HUES6 (cell line): ENCODE results near the gene SDCCAG8.

Experiments
- H3K27ac ChIP-seq: 2 replicates; pipeline ENCODE4 v1.7.0; 2013; ENCODE audit warnings: low read depth, mild to moderate bottlenecking, low read length, inconsistent platforms
- H3K27me3 ChIP-seq: 2 replicates; pipeline ENCODE4 v1.6.1; 2013; ENCODE audit warnings: low read length; ENCODE audit not compliant: control insufficient read depth, insufficient read depth
- H3K36me3 ChIP-seq: 2 replicates; pipeline ENCODE4 v1.6.1; 2013; ENCODE audit warnings: low read length; ENCODE audit not compliant: control insufficient read depth, insufficient read depth
- H3K4me1 ChIP-seq: 2 replicates; pipeline ENCODE4 v1.6.1; 2013; ENCODE audit warnings: low read length; ENCODE audit not compliant: control insufficient read depth, insufficient read depth
- H3K4me3 ChIP-seq: 2 replicates; pipeline ENCODE4 v1.5.1; 2013; ENCODE audit warnings: low read depth, low read length
- H3K9ac ChIP-seq: one replicate; pipeline ENCODE4 v1.6.1; 2013; ENCODE audit warnings: mild to moderate bottlenecking, low read length
- H3K9me3 ChIP-seq: 2 replicates; pipeline ENCODE4 v1.6.1; 2013; ENCODE audit warnings: low read depth, low read length; ENCODE audit not compliant: control insufficient read depth, insufficient read depth

Gene SDCCAG8

DNA sequence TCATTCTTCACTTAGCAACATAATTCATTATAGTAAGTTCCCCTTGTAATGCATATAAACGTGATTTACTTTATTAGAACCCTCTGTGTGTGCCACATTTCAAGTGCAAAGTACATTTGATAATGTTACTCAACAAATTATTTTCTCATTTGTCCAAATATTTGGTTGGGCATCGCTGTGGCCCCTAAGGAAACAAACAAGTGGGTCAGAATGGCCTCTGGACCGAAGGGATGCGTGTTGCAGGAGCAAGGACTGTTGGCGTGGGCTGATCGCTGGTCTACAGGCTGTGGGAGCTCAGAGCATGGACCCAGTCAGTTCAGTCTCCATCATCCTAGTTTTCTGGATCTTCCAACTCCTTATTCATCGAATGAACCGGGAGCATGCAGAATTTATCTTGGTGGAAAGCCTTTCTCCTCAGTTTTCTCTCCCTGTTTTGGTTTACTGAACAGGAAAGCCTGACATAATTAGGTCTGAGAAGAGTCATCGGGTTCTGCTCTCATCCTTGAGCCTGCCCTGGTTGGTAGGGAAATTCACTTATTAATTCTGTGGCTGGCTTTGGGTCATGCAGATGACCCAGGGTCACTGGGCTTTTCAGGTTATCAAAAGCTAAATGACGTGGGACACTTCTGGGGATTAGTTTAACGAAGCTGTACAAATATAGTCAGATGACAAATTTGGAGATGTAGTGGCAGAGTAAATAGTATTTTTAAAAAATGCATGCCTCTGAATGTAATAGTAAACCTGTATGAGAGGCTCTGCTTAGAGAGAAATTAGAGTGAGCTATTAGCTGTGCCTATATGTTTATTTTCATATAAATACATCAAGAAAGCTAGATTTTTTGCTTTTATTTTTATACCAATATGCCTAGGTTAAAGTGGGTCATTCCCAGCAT lies 200.2 kb downstream of the SDCCAG8 start:
- H3K9me3 ChIP-seq = no peaks in the 10 kb centered on the region
- H3K27ac ChIP-seq = no peak overlapping the region
- no peak overlapping the region for H3K9ac ChIP-seq
- no peaks in the 10 kb centered on the region for H3K27me3 ChIP-seq
- no peaks in the 10 kb centered on the region for H3K36me3 ChIP-seq
- no peaks in the 10 kb centered on the region for H3K4me1 ChIP-seq
- no peak overlapping the region for H3K4me3 ChIP-seq

DNA sequence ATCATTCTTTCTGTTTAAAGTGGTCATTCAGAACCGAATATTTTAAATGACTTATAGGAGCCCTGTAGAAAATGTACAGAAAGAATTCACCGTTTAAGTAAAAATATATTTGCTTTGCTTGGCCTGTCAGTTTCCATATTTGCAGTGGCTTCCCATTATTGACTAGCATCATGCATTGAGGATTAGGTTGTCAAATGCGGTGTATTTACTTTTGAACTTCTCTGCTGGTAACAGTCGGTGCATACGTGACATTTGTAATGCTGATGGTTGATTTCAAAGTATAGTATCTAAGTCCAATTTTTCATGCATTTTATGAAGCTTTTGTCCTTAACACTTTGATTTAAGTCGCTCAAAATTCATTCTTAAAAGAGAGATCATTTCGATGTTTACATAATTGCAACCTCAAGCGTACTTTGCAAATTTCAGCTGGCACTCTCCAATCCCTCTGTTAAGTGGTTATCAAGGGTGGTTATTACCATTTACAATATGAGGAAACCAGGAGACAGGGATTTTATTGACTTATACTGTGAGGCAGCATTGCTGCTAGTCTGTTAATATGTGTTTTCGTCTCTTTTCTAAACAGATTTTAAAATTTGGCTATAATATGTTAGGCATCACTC lies 201.6 kb downstream of the SDCCAG8 start:
- no peak overlapping the region for H3K9ac ChIP-seq
- H3K4me3 ChIP-seq = no peak overlapping the region
- H3K9me3 ChIP-seq = no peaks in the 10 kb centered on the region
- H3K4me1 ChIP-seq = no peaks in the 10 kb centered on the region
- H3K36me3 ChIP-seq = no peaks in the 10 kb centered on the region
- H3K27me3 ChIP-seq = no peaks in the 10 kb centered on the region
- no peak overlapping the region for H3K27ac ChIP-seq

DNA sequence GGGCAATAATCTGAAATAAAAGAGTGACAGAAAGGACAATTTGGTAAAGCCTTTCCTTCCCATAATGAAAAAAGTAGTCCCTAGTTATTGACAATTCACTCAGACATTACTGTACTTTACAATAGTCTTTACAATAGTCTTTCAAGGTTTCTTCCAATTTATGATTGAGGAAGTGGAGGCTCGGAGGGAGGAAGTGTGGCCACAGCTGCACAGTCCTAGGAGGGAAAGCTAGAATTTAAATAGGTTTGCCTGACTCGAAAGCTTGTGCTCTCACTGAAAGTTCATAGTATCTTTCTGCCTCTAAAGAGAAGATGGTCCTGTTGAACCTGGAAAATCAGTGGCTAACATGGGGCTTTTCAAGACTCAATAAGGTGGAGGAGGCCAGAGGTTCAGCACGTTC lies 203.2 kb downstream of the SDCCAG8 start:
- Histone ChIP-seq H3K36me3 (no peaks in the 10 kb centered on the region), H3K4me1 (no peaks in the 10 kb centered on the region), H3K4me3 (no peak overlapping the region), H3K27me3 (no peaks in the 10 kb centered on the region), H3K9ac (no peak overlapping the region), H3K27ac (no peak overlapping the region), H3K9me3 (no peaks in the 10 kb centered on the region)

DNA sequence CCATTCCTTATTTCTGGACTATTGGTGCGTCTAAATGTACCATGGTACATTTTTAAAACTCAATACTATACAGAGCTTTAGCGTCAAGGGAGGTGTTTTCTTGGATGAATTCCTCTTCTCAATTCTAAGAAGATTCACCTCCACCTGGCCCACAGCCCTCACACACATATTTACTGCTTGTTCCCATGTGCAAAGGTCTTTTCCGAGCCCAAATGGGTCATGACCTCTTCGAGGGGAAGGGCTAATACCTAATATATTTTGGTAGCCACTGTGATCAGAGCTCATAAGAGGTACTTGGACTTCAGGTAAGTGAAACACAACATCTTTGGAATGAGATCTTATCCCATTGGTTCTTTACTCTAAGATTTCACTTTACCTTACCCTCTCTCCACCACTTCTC lies 205.9 kb downstream of the SDCCAG8 start:
- H3K9ac ChIP-seq = no peak overlapping the region
- H3K27ac ChIP-seq = no peak overlapping the region
- H3K27me3 ChIP-seq = no peaks in the 10 kb centered on the region
- H3K4me1 ChIP-seq = no peaks in the 10 kb centered on the region
- no peak overlapping the region for H3K4me3 ChIP-seq
- no peaks in the 10 kb centered on the region for H3K9me3 ChIP-seq
- H3K36me3 ChIP-seq = no peaks in the 10 kb centered on the region

DNA sequence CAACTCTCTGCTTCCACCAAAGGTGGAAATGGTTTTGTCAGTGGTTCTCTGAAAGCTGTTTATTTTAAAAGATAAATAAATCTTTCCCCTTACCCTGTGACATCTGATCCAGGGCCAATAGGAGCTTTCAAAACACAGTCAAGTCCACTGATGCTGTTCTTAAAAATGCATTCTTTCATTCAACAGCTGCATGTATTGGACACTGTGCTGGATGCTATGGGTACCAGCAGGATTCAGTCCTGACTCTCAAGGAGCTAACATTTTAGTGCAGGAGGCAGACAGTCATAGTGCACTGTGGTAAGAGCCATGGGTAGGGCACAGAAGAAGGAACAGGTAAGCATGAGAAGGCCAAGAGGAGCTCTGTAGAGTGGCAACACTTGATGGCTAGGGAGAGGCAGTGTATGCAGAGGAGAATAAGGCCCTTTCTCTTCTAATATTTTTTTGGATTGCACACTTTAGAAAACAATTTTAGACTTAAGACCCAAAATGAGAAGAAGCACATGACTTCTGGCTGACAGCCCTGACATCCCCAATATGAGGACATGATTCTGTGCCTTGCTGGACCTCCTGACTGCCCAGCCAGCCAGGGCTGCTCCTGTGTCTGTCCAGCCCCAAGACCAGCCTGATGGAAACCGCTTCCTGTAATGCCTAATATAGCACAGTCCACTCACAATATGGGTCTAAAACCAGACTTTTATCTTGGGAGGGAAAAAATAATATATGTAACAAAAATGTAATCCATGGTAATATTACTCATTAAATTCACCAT lies 207.3 kb downstream of the SDCCAG8 start:
- Histone ChIP-seq H3K36me3 (no peaks in the 10 kb centered on the region), H3K4me1 (no peaks in the 10 kb centered on the region), H3K27me3 (no peaks in the 10 kb centered on the region), H3K9ac (no peak overlapping the region), H3K9me3 (no peaks in the 10 kb centered on the region), H3K27ac (no peak overlapping the region), H3K4me3 (no peak overlapping the region)

DNA sequence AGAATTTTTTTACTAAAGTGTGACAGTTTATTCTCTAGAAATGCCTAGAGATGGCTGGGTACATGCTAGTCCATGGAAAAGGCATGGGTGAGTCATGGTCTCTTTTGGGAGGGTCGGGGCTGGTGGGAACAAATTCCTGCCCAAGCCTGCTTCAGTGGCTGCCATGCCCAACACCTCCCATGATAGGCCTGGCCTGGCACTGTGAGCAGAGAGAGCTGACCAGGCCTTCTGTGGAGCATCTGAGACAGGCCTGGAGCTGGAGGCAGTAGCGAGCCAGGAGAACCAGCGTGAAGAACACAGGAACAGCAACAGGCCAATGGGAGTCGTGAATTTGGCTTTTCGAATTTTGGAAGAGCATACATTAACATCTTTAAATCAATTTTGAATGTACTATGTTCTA lies 209.2 kb downstream of the SDCCAG8 start:
- no peak overlapping the region for H3K4me3 ChIP-seq
- no peaks in the 10 kb centered on the region for H3K36me3 ChIP-seq
- H3K4me1 ChIP-seq = peaks cover 3% of the 10 kb centered on the region; the same call in 1 of the 2 replicates
- no peak overlapping the region for H3K27ac ChIP-seq
- no peaks in the 10 kb centered on the region for H3K27me3 ChIP-seq
- no peaks in the 10 kb centered on the region for H3K9me3 ChIP-seq
- H3K9ac ChIP-seq = no peak overlapping the region

DNA sequence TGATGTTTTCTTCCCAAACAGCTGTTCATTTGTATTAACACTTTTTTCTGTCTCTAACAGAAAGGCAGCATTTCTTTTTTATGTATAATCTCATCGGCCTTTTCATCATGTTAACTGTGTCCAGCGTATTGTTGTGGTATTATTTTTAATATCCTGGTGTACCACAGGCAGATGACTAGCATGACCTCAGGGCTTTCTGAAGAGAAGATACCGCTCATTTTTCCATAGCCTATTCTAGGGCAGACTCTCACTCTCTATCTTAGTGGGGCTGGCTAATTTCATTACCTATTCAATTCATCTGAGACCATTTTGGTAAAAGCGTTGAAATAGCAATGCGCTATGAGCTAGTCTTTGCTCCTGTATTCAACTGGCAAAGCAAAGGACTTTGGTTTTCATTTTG lies 209.9 kb downstream of the SDCCAG8 start:
- no peak overlapping the region for H3K27ac ChIP-seq
- H3K4me3 ChIP-seq = no peak overlapping the region
- H3K36me3 ChIP-seq = no peaks in the 10 kb centered on the region
- H3K27me3 ChIP-seq = no peaks in the 10 kb centered on the region
- no peak overlapping the region for H3K9ac ChIP-seq
- peaks cover 10% of the 10 kb centered on the region for H3K4me1 ChIP-seq
- H3K9me3 ChIP-seq = no peaks in the 10 kb centered on the region

DNA sequence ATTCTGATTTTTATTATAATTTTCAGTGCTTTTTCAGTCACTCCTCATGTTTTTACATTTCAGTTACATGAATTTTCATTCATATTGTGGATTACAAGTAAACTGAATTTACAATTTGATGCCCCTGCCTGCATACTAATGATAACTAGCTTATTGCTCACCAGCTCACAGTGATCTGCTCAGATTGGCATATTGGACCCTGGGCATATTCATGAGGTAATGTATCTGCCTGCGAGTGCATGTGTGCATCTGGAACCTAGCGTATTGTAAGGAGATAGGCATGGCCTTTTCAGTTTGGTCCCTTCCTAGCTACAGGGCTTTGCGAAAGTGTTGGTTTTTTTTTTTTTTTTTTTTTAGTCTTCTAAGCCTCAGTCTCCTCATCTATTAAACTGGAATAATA lies 213.7 kb downstream of the SDCCAG8 start:
- no peaks in the 10 kb centered on the region; the same call in 1 of the 2 replicates for H3K27me3 ChIP-seq
- no peaks in the 10 kb centered on the region for H3K36me3 ChIP-seq
- H3K4me3 ChIP-seq = no peak overlapping the region
- H3K27ac ChIP-seq = no peak overlapping the region
- H3K9ac ChIP-seq = no peak overlapping the region
- H3K9me3 ChIP-seq = no peaks in the 10 kb centered on the region
- H3K4me1 ChIP-seq = peaks cover 42% of the 10 kb centered on the region

DNA sequence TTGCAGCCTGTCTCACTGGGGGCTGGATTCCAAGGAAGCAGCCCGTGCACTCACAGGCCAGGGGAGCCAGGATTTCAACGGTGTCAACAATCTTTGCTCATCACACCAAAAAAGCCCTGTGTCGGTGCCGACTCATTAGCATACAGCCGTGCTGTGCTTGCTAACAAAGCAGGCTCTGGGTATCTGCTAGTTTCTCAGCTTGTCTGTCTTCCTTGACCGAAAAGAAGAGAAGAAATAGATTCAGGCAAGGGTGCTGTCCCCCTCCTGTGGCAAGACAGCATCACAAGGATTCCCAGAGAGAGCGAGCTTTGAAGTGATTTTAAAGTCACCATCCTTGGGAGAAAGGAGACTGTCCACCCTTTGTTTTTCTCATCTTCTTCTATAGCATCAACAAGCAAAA lies 214.7 kb downstream of the SDCCAG8 start:
- Histone ChIP-seq H3K36me3 (no peaks in the 10 kb centered on the region), H3K9ac (no peak overlapping the region), H3K4me3 (no peak overlapping the region), H3K27me3 (no peaks in the 10 kb centered on the region; the same call in 1 of the 2 replicates), H3K4me1 (peaks cover 51% of the 10 kb centered on the region), H3K27ac (no peak overlapping the region), H3K9me3 (no peaks in the 10 kb centered on the region)

DNA sequence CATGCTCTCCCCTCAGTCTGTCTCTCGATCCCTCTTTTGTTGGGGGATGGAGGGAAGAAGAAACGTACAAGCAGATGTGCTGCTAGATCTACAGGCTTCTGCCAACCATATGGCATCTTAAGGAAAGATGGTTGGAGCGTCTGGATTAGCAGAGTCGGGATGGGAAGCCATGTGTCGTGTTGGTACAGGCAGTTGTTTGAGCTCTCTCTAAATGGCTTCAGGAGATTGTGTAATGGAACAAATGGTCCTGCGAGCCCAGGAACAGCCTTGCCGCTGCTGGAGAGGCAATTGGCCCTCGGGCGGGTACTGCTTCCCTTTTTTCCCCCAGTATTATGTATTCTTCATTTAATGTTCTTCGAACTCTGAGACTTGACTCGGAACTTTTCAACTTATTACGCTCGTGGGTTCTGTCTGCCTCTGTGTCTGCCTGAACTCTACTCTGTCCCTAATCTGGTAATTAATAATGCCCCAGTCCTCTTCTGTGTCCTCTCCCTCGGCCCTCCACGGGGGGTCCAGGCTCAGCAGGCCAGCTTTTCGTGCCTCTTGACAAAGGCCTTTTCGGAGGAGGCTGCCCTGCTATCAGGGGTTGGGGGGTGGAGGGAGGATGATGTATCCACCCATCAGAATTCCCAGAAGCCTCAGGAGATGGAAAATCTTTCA lies 215.3 kb downstream of the SDCCAG8 start:
- no peaks in the 10 kb centered on the region for H3K36me3 ChIP-seq
- H3K9me3 ChIP-seq = no peaks in the 10 kb centered on the region
- H3K9ac ChIP-seq = no peak overlapping the region
- no peaks in the 10 kb centered on the region; the same call in 1 of the 2 replicates for H3K27me3 ChIP-seq
- no peak overlapping the region for H3K4me3 ChIP-seq
- H3K27ac ChIP-seq = no peak overlapping the region
- peaks cover 55% of the 10 kb centered on the region for H3K4me1 ChIP-seq
